HG03521 (cell line): ENCODE results near the gene PARP8.

Source experiments
- ATAC-seq: cut with Tn5 transposase; IDR thresholded peaks from one replicate; pipeline ENCODE4 v1.9.1; 2021; ENCODE audit warnings: mild to moderate bottlenecking, moderate library complexity; ENCODE audit not compliant: unreplicated experiment

The PARP8 gene

GRCh38 chr5:50832657-50833284, 166.3 kb downstream of the PARP8 start:
- no peak for ATAC-seq

GRCh38 chr5:50836356-50836755, 169.9 kb downstream of the PARP8 start:
- ATAC-seq = no peak

GRCh38 chr5:50839472-50839871, 173.0 kb downstream of the PARP8 start:
- no peak for ATAC-seq

- no peak for ATAC-seq
Measured at GRCh38 chr5:50843091-50843490, 176.7 kb downstream of the PARP8 start.

GRCh38 chr5:50846261-50846660, 179.8 kb downstream of the PARP8 start:
- no peak for ATAC-seq

GRCh38 chr5:50849554-50849953, 183.1 kb downstream of the PARP8 start:
- ATAC-seq = no peak

- ATAC-seq = peak; percentile 78
Measured at GRCh38 chr5:50853151-50853550, 186.7 kb downstream of the PARP8 start.

- ATAC-seq = no peak
Measured at GRCh38 chr5:50854082-50854481, 187.6 kb downstream of the PARP8 start.

GRCh38 chr5:50855001-50855400, 188.6 kb downstream of the PARP8 start:
- no peak for ATAC-seq

- ATAC-seq = peak; percentile 74
Measured at GRCh38 chr5:50856401-50857119, 190.1 kb downstream of the PARP8 start.

GRCh38 chr5:50863534-50864170, 197.2 kb downstream of the PARP8 start:
- no peak for ATAC-seq

- no peak for ATAC-seq
Measured at GRCh38 chr5:50864466-50864865, 198.0 kb downstream of the PARP8 start.

- no peak for ATAC-seq
Measured at GRCh38 chr5:50866415-50866814, 200.0 kb downstream of the PARP8 start.

- ATAC-seq = no peak
Measured at GRCh38 chr5:50867140-50867539, 200.7 kb downstream of the PARP8 start.

- no peak for ATAC-seq
Measured at GRCh38 chr5:50873595-50874277, 207.3 kb downstream of the PARP8 start.

GRCh38 chr5:50874306-50875001, 208.0 kb downstream of the PARP8 start:
- no peak for ATAC-seq

GRCh38 chr5:50875002-50875344, 208.5 kb downstream of the PARP8 start:
- ATAC-seq = no peak

GRCh38 chr5:50878470-50878869, 212.0 kb downstream of the PARP8 start:
- no peak for ATAC-seq

- ATAC-seq = no peak
Measured at GRCh38 chr5:50881407-50881806, 215.0 kb downstream of the PARP8 start.

GRCh38 chr5:50886657-50887345, 220.4 kb downstream of the PARP8 start:
- no peak for ATAC-seq
